ENCODE data around the gene CHCT1.
"Not testable (repeated sequence)": the region's sequence is repeated elsewhere in the genome, so short reads cannot be mapped to it uniquely, and the experiment has no call there.

The CHCT1 gene

GRCh38 chr17:60415146-60415545 is 7.1 kb upstream of the CHCT1 start (continued):
- TF ChIP-seq ZNF221 (tag by site-specific recombination; IDR thresholded peaks at IDR 0.05; ENCODE audit: borderline replicate concordance) = no peak
- no peak for TF ChIP-seq ZNF623 (tag by site-specific recombination; IDR thresholded peaks at IDR 0.05)
- no peak for TF ChIP-seq ZBTB48 (tag by site-specific recombination; IDR thresholded peaks at IDR 0.05)
- TF ChIP-seq KLF16 (tag by site-specific recombination; IDR thresholded peaks at IDR 0.05) = no peak
- TF ChIP-seq ZNF433 (tag by site-specific recombination; IDR thresholded peaks at IDR 0.05; ENCODE audit: low read depth) = no peak
- TF ChIP-seq ZNF768 (tag by site-specific recombination; IDR thresholded peaks at IDR 0.05) = no peak
- no peak for TF ChIP-seq ZNF132 (tag by site-specific recombination; IDR thresholded peaks at IDR 0.05; ENCODE audit: borderline replicate concordance)
- TF ChIP-seq ZSCAN30 (tag by site-specific recombination; IDR thresholded peaks at IDR 0.05) = no peak

GRCh38 chr17:60416368-60416925 is 5.8 kb upstream of the CHCT1 start:
- Histone ChIP-seq H3K36me3 (ENCODE audit: control insufficient read depth in 2 of 2, insufficient read depth in 1 of 2, low read length in 2 of 2) (no peaks in the 10 kb centered on the region), H3K9me3 (ENCODE audit: control insufficient read depth, insufficient read depth, low read depth, low read length) (no peaks in the 10 kb centered on the region), H3K4me3 (ENCODE audit: low read depth, low read length) (no peak overlapping the region), H3K4me1 (ENCODE audit: control insufficient read depth, insufficient read depth, low read length) (no peaks in the 10 kb centered on the region), H3K27ac (ENCODE audit: extremely low read depth, low read depth, low read length) (no peak overlapping the region)
- CTCF ChIA-PET = no interaction called here
- POLR2A ChIA-PET = no interaction called here
- TF ChIP-seq ZNF18 (tag by site-specific recombination; IDR thresholded peaks at IDR 0.05) (no peak), ZNF211 (tag by site-specific recombination; IDR thresholded peaks at IDR 0.05; ENCODE audit: low read depth) (no peak), ZNF202 (tag by site-specific recombination; IDR thresholded peaks at IDR 0.05; ENCODE audit: borderline replicate concordance) (no peak), ZNF426 (tag by site-specific recombination; IDR thresholded peaks at IDR 0.05) (no peak), ZFP41 (tag by site-specific recombination; IDR thresholded peaks at IDR 0.05; ENCODE audit: borderline replicate concordance) (no peak), ZNF169 (tag by site-specific recombination; IDR thresholded peaks at IDR 0.05) (no peak), TCF7L2 (IDR thresholded peaks at IDR 0.05; ENCODE audit: borderline replicate concordance, low read depth, low read length) (no peak), ZNF354C (tag by site-specific recombination; IDR thresholded peaks at IDR 0.05; ENCODE audit: borderline replicate concordance, low read depth) (no peak), ZNF311 (tag by site-specific recombination; IDR thresholded peaks at IDR 0.05; ENCODE audit: borderline replicate concordance) (no peak), ZBTB21 (tag by site-specific recombination; IDR thresholded peaks at IDR 0.05) (no peak), ZNF302 (tag by site-specific recombination; IDR thresholded peaks at IDR 0.05; ENCODE audit: low read depth) (no peak), ZNF639 (tag by site-specific recombination; IDR thresholded peaks at IDR 0.05) (no peak)

GRCh38 chr17:60419003-60419402 is 3.3 kb upstream of the CHCT1 start:
- H3K27ac ChIP-seq (ENCODE audit: extremely low read depth, low read depth, low read length); H3K36me3 ChIP-seq (ENCODE audit: control insufficient read depth in 2 of 2, insufficient read depth in 1 of 2, low read length in 2 of 2); H3K4me1 ChIP-seq (ENCODE audit: control insufficient read depth, insufficient read depth, low read length); H3K9me3 ChIP-seq (ENCODE audit: control insufficient read depth, insufficient read depth, low read depth, low read length); H3K4me3 ChIP-seq (ENCODE audit: low read depth, low read length); POLR2A ChIA-PET: not testable (repeated sequence)
- CTCF ChIA-PET = interaction anchor here (0.6 to 1.6 kb wide), 4 partner anchors 18 to 268 kb away, joined by 3 read pairs; no protein-coding TSS in a partner anchor
- TF ChIP-seq ZNF146 (tag by site-specific recombination; IDR thresholded peaks at IDR 0.05) = peak; percentile 92

GRCh38 chr17:60419875-60420274 is 2.4 kb upstream of the CHCT1 start:
- H3K4me1 ChIP-seq (ENCODE audit: control insufficient read depth, insufficient read depth, low read length); H3K36me3 ChIP-seq (ENCODE audit: control insufficient read depth in 2 of 2, insufficient read depth in 1 of 2, low read length in 2 of 2); H3K27ac ChIP-seq (ENCODE audit: extremely low read depth, low read depth, low read length); POLR2A ChIA-PET; H3K4me3 ChIP-seq (ENCODE audit: low read depth, low read length); H3K9me3 ChIP-seq (ENCODE audit: control insufficient read depth, insufficient read depth, low read depth, low read length): not testable (repeated sequence)
- CTCF ChIA-PET = interaction anchor here (0.6 to 1.6 kb wide), 4 partner anchors 19 to 1110 kb away, joined by 3 to 6 read pairs (median 3); no protein-coding TSS in a partner anchor
